Omental fat pad (tissue), 4 donors: Measurements from ENCODE around the gene VWA5B1. TPM values are rescaled to one million over a fixed set of nuclear protein-coding genes. Genes with fewer than 3 reads are reported as not detected.

Experiments
- ATAC-seq: fragments of 150-250 bp; one replicate; pipeline ENCODE4 v1.9.1; 2016; ENCODE audit warnings: mild to moderate bottlenecking, moderate library complexity; ENCODE audit not compliant: low FRiP score
- DNase-seq: peaks from one replicate; pipeline ENCODE4 v3.0.0-alpha.2; 2019; ENCODE audit warnings: low spot score
- CTCF ChIP-seq, 3 donors: fragments of 450-650 bp; IDR thresholded peaks; one replicate each; pipeline ENCODE4 v1.5.1; 2016 to 2017; ENCODE audit warnings: antibody characterized with exemption in 3 of 3, mild to moderate bottlenecking in 3 of 3, moderate library complexity in 2 of 3
- total RNA-seq, 4 donors: library from RNA; depleted of rRNA; stranded (reverse); fragments of >200 nt; gene quantifications; one replicate each; pipeline ENCODE4 v1.1.0, GENCODE V29; 2016

The VWA5B1 gene
- total RNA-seq, 4 donors from 2014 or later: not detected

DNA sequence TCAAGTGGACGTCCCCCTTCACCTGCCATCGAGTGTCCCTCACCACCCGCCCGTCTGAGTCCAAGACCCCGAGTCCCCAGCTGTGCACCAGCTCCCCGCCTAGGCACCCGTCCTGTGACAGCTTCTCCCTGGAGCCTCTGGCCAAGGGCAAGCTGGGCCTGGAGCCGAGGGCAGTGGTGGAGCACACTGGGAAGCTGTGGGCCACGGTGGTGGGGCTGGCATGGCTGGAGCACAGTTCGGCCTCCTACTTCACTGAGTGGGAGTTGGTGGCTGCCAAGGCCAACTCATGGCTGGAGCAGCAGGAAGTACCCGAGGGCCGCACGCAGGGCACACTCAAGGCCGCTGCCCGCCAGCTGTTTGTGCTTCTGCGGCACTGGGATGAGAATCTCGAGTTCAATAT, 63.2 kb downstream of the VWA5B1 start:
- DNase-seq: no peak
- TF ChIP-seq CTCF (IDR thresholded peaks at IDR 0.05): no peak

GRCh38 chr1:20354610-20355009, 63.9 kb downstream of the VWA5B1 start:
- no peak for ATAC-seq
- DNase-seq: no peak
- TF ChIP-seq CTCF (IDR thresholded peaks at IDR 0.05): no peak

More for the DNA sequence above, 63.2 kb downstream of the VWA5B1 start:
- ATAC-seq: no peak

DNA sequence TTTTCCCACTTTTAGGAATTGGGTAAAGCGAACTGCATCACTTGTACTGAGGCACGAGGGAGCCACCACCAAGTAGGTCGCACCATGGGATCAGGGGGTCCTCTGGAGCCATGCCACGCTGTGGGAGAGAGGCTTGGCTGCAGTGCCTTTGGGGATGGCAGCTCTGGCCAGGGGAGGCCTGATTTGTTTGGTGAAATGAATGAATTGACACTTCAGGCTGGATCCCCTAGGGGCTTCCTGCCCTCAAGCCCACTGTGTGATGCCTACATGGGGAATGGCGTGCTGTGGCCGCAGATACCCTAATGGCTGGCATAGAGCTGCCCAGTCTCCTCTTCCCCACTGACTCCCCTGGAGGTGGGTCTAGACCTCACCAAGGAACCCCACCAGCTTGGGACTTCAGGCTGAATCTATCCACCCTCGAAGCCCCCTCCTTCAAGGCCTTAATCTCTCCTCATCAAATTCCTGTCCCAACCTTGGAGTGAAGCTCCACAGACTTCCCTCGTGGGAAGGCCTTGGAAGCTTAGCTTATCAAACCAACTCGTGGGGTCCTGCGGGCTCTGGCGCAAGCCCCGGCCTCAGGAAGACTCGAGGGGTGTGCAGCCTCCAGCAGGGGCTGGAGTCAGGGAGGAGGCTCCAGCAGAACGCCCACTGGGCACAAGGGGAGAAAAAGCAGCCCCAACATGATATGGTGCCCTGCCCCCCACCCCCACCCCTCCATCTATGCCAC, 64.6 kb downstream of the VWA5B1 start:
- no peak for DNase-seq
- no peak for TF ChIP-seq CTCF (IDR thresholded peaks at IDR 0.05)
- ATAC-seq: no peak

GRCh38 chr1:20355828-20356735, 65.4 kb downstream of the VWA5B1 start:
- no peak for TF ChIP-seq CTCF (IDR thresholded peaks at IDR 0.05)
- no peak for DNase-seq
- ATAC-seq: no peak

- no peak for DNase-seq
- ATAC-seq: no peak
- no peak for TF ChIP-seq CTCF (IDR thresholded peaks at IDR 0.05)
Measured at GRCh38 chr1:20356850-20357459, 66.3 kb downstream of the VWA5B1 start.

DNA sequence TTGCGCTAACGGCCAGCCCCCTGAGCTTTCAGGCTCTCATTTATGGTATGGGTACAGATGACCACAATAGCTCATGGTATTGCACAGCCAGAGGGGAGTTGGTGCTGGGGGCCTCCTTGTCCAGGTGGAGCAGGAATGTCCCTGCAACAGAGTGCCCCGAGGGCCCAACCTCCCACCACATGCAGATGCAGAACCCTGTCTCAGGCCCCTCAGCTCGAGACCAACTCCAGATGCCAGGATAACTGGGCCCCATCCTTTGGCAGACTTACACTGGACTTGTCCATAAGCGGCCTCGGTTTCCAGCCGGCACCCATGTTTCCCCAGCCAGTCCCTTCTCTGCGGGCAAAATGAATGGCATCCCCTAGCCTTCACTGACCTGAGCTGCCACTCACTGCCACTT, 67.1 kb downstream of the VWA5B1 start:
- ATAC-seq (no peak), DNase-seq (no peak)
- no peak for TF ChIP-seq CTCF (IDR thresholded peaks at IDR 0.05)
